K562 (cell line): ENCODE results near the gene RITA1. TPM values are rescaled to one million over a fixed set of nuclear protein-coding genes. Genes with fewer than 3 reads are reported as not detected.

Experiments
- ATAC-seq: fragments of 200-7000 bp; cut with Tn5 transposase; 3 replicates; pipeline ENCODE4 v1.9.1; 2020; ENCODE audit warnings: moderate library complexity
- BruUV-seq: library from RNA; stranded (reverse); fragments of 400-500 nt; replicated peaks from 2 replicates; lab custom pipeline; 2021; lab: Mats Ljungman, UMichigan
- CTCF ChIA-PET: fragments of 300-600 bp; formaldehyde crosslinking; extraction: SDS; loops from one replicate; lab custom pipeline; 2021; ENCODE audit warnings: low intra/inter-chr PET ratio; lab: Yijun Ruan, JAX
- POLR2A ChIA-PET: fragments of 300-600, 350-650 bp; sonication (Branson Sonifier 250); formaldehyde crosslinking; extraction: SDS; loops from one replicate; lab custom pipeline; 2021; ENCODE audit warnings: antibody characterized with exemption, inconsistent platforms; lab: Yijun Ruan, JAX
- DNase-seq, 4 experiments: peaks; one replicate each; pipeline versions ENCODE4 v3.0.0 to v3.0.0-alpha.2; 2011 to 2018; ENCODE audit warnings: low spot score in 3 of 4, mixed read lengths in 3 of 4; ENCODE audit errors: extremely low read depth in 1 of 4
- FAIRE-seq: peaks from 2 replicates; lab custom pipeline; 2011; peaks lifted over from hg19 to GRCh38; lab: Jason Lieb, UNC
- H2AFZ ChIP-seq: 2 replicates; pipeline ENCODE4 v1.6.0; 2011; ENCODE audit warnings: low read depth, low read length, control low read depth, inconsistent platforms
- H3K27ac ChIP-seq: fragments of 200-600 bp; 3 replicates; pipeline ENCODE4 v1.8.0; 2011; ENCODE audit warnings: low read depth, mild to moderate bottlenecking, control low read depth, inconsistent platforms, low read length, moderate library complexity, mixed read lengths; ENCODE audit errors: extremely low read depth
- H3K27me3 ChIP-seq, 2 experiments: fragments of 300-600 bp in 1 of 2; 2 replicates in 1 of 2; 3 replicates in 1 of 2; pipeline versions ENCODE4 v1.6.0 to v1.8.0; 2011; ENCODE audit warnings: inconsistent platforms in 2 of 2, low read length in 2 of 2, mild to moderate bottlenecking in 1 of 2, mixed read lengths in 1 of 2, moderate library complexity in 1 of 2; ENCODE audit not compliant: control insufficient read depth in 2 of 2, insufficient read depth in 2 of 2
- H3K36me3 ChIP-seq: fragments of 300-600 bp; 3 replicates; pipeline ENCODE4 v1.8.0; 2011; ENCODE audit warnings: mild to moderate bottlenecking, low read length, inconsistent platforms; ENCODE audit not compliant: control insufficient read depth, insufficient read depth
- H3K4me1 ChIP-seq, 2 experiments: fragments of 200-600 bp in 1 of 2; replicated peaks in 1 of 2; 2 replicates in 1 of 2; 3 replicates in 1 of 2; pipeline versions ENCODE4 v1.5.1 to v1.8.0; 2011; ENCODE audit warnings: inconsistent platforms in 2 of 2, low read length in 2 of 2, mild to moderate bottlenecking in 1 of 2, mixed read lengths in 1 of 2, moderate library complexity in 1 of 2; ENCODE audit not compliant: control insufficient read depth in 2 of 2, insufficient read depth in 2 of 2
- H3K4me2 ChIP-seq: 2 replicates; pipeline ENCODE4 v1.6.1; 2011; ENCODE audit warnings: low read length, control low read depth, inconsistent platforms, mixed read lengths; ENCODE audit not compliant: insufficient read depth
- H3K4me3 ChIP-seq: fragments of 200-600 bp; sonication (generic), shearing (Covaris generic); 2 replicates; pipeline ENCODE4 v1.5.1; 2016; ENCODE audit warnings: control low read depth, inconsistent platforms
- H3K79me2 ChIP-seq: fragments of 200-600 bp; 3 replicates; pipeline ENCODE4 v1.8.0; 2011; ENCODE audit warnings: low read length, inconsistent platforms; ENCODE audit not compliant: control insufficient read depth, insufficient read depth
- H3K9ac ChIP-seq, 2 experiments: 2 replicates each; pipeline versions ENCODE4 v1.6.0 to v1.6.1; 2011; ENCODE audit warnings: low read depth in 2 of 2, low read length in 2 of 2, control low read depth in 1 of 2, inconsistent platforms in 1 of 2, mild to moderate bottlenecking in 1 of 2, mixed read lengths in 1 of 2; ENCODE audit not compliant: insufficient read depth in 1 of 2
- H3K9me1 ChIP-seq: one replicate; pipeline ENCODE4 v1.6.0; 2011; ENCODE audit warnings: inconsistent platforms, mild to moderate bottlenecking, low read length, moderate library complexity; ENCODE audit not compliant: control insufficient read depth, insufficient read depth
- H3K9me3 ChIP-seq: replicated peaks from 2 replicates; pipeline ENCODE4 v1.5.1; 2011; ENCODE audit warnings: low read depth, low read length, inconsistent platforms; ENCODE audit not compliant: control insufficient read depth, insufficient read depth
- H4K20me1 ChIP-seq: replicated peaks from 2 replicates; pipeline ENCODE4 v1.6.1; 2011; ENCODE audit warnings: low read length, inconsistent platforms, mixed read lengths; ENCODE audit not compliant: control insufficient read depth, insufficient read depth
- BRF2 ChIP-seq: IDR thresholded peaks from 3 replicates; pipeline ENCODE4 v1.6.1; 2011; ENCODE audit warnings: borderline replicate concordance, mild to moderate bottlenecking; ENCODE audit not compliant: insufficient read length, insufficient read depth
- GABPB1 ChIP-seq: sonication (generic); formaldehyde crosslinking; IDR thresholded peaks from 2 replicates; pipeline ENCODE4 v1.8.0; 2022; ENCODE audit warnings: mild to moderate bottlenecking, missing genetic modification reagents
- KHSRP ChIP-seq: fragments of 450-650 bp; IDR thresholded peaks from 2 replicates; pipeline ENCODE4 v1.6.1; 2017
- NFRKB ChIP-seq: fragments of 450-650 bp; IDR thresholded peaks from 2 replicates; pipeline ENCODE4 v1.6.1; 2016; ENCODE audit warnings: low read depth
- NR2C2 ChIP-seq, 2 experiments: fragments of 200-800 bp in 1 of 2; sonication (Bioruptor generic) in 1 of 2; sonication (generic) in 1 of 2; formaldehyde crosslinking in 1 of 2; IDR thresholded peaks; 2 replicates each; pipeline versions ENCODE4 v1.6.1 to v1.8.0; 2016 to 2022; ENCODE audit warnings: mild to moderate bottlenecking in 1 of 2, missing compliant biosample characterization in 1 of 2, missing genetic modification characterization in 1 of 2, missing genetic modification reagents in 1 of 2
- RNF2 ChIP-seq: sonication (generic); IDR thresholded peaks from 2 replicates; pipeline ENCODE4 v1.6.1; 2016
- TCF7L2 ChIP-seq: fragments of 150-350 bp; IDR thresholded peaks from 2 replicates; pipeline ENCODE4 v1.6.1; 2016; ENCODE audit warnings: low read depth, mild to moderate bottlenecking, low read length, moderate library complexity
- TEAD1 ChIP-seq, 2 experiments: fragments of 450-650 bp in 1 of 2; sonication (generic) in 1 of 2; formaldehyde crosslinking; IDR thresholded peaks; 2 replicates each; pipeline versions ENCODE4 v1.4.0 to v1.8.0; 2020 to 2022; ENCODE audit warnings: mild to moderate bottlenecking in 2 of 2, missing genetic modification reagents in 1 of 2
- TEAD4 ChIP-seq, 2 experiments: sonication (generic) in 1 of 2; formaldehyde crosslinking in 1 of 2; IDR thresholded peaks; 2 replicates each; pipeline versions ENCODE4 v1.6.1 to v1.8.0; 2012 to 2022; ENCODE audit warnings: borderline replicate concordance in 1 of 2, inconsistent platforms in 1 of 2, low read length in 1 of 2, mild to moderate bottlenecking in 1 of 2, missing genetic modification reagents in 1 of 2
- ZFP1 ChIP-seq: fragments of 450-650 bp; formaldehyde crosslinking; IDR thresholded peaks from 2 replicates; pipeline ENCODE4 v1.4.0; 2020; ENCODE audit warnings: mild to moderate bottlenecking, mixed read lengths
- ZNF511 ChIP-seq: sonication (generic); formaldehyde crosslinking; IDR thresholded peaks from 2 replicates; pipeline ENCODE4 v1.8.0; 2022; ENCODE audit warnings: mild to moderate bottlenecking, missing genetic modification reagents
- WGBS: fragments of 100-300 bp; shearing (Covaris generic); methylation state at CpG from one replicate; pipeline ENCODE4 v1.1.6; 2016; ENCODE audit warnings: low coverage, mixed read lengths; ENCODE audit not compliant: insufficient coverage; ENCODE audit errors: missing lambda C conversion rate; 5-methylcytosine and 5-hydroxymethylcytosine counted together
- in situ Hi-C: fragments of 300-500 bp; cut with MboI; formaldehyde crosslinking; loops from 4 replicates; pipeline ENCODE4 v1.15.0; 2018; ENCODE audit warnings: inconsistent platforms, mixed read lengths
- intact Hi-C: fragments of 100-400 bp; cut with micrococcal nuclease; formaldehyde crosslinking; loops from 2 replicates; pipeline ENCODE4 v1.14.2; 2022
- polyA plus RNA-seq, 8 experiments: library from polyadenylated mRNA; depleted of rRNA in 4 of 8; stranded (reverse) in 5 of 8; unstranded in 3 of 8; fragments of >200 nt; fragmentation: Nextera tagmentation in 2 of 8; fragmentation: Illumina TruSeq in 1 of 8; extraction: Ambion mirVana in 2 of 8; extraction: Trizol in 1 of 8; gene quantifications; 2 replicates each; pipeline versions ENCODE4 v1.2.1 to v1.2.3, GENCODE V29; 2011 to 2014; ENCODE audit warnings: inconsistent platforms in 1 of 8, missing spikeins in 1 of 8
- total RNA-seq, 7 experiments: library from RNA; depleted of rRNA in 6 of 7; stranded (reverse); fragments of >200 nt in 6 of 7; fragmentation: Illumina TruSeq in 2 of 7; extraction: Trizol in 2 of 7; gene quantifications; 2 replicates each; pipeline versions ENCODE4 v1.2.1 to v1.2.3, GENCODE V29; 2011 to 2021; ENCODE audit warnings: low replicate concordance in 1 of 7
- TF ChIP-seq, protein P1 (sequence below): sonication (generic); formaldehyde crosslinking; IDR thresholded peaks from 2 replicates; pipeline ENCODE4 v1.8.0; 2022; ENCODE audit warnings: mild to moderate bottlenecking, missing genetic modification reagents
- TF ChIP-seq, protein P2 (sequence below), 2 experiments: IDR thresholded peaks; 2 replicates each; pipeline ENCODE4 v1.6.1; 2011; ENCODE audit warnings: borderline replicate concordance in 1 of 2, control low read depth in 1 of 2, low read depth in 1 of 2, low read length in 1 of 2, mild to moderate bottlenecking in 1 of 2, mixed read lengths in 1 of 2, moderate library complexity in 1 of 2; ENCODE audit not compliant: insufficient read depth in 1 of 2, insufficient read length in 1 of 2, poor library complexity in 1 of 2, severe bottlenecking in 1 of 2; ENCODE audit errors: extremely low read depth in 1 of 2

Gene RITA1
- total and polyA plus RNA-seq, 9 of the 15 experiments (the other 6 are each of a cell fraction or from before 2014, with no cell fraction given) = 2.8 to 40.4 (median 18.0) TPM

DNA sequence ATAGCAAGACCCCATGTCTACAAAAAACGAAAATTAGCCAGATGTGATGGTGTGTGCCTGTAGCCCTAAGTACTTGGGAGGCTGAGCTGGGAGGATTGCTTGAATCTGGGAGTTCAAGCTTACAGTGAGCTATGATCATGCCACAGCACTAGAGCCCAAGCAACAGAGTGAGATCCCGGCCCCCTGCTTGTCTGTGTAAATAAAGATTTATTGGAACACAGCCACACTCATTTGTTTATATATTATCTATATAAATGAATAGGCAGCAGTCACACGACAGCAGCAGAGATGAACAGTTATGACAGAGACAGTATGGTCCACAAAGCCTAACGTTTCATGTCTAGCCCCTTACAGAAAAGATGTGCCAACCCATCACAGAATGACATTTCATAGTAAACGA lies 15.1 kb upstream of the RITA1 start (continued):
- no peak for TF ChIP-seq KHSRP

DNA sequence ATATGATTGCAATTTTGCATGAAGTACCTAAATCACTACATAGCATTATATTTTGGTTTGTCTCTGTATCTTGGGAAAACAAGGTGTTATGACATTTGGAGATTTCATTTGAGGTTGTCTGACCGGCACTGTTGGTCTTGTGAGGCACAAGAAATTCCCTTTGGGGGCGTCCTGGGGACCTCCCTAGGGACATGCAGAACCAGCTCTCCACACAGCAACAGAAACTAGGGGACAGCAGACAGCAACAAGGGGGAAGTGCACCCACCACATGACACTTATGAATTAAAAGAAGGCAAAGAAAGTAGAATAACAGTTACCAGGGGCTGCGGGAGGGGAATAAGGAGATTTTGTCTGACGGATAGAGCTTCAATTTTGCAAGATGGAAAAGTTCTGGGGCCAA lies 14.6 kb upstream of the RITA1 start:
- CTCF ChIA-PET = interaction anchor here (0.7 kb wide), 1 partner anchor 677 kb away, joined by 5 read pairs; no protein-coding TSS in a partner anchor
- no peak overlapping the region for H3K9ac ChIP-seq
- no peak overlapping the region for H3K27ac ChIP-seq
- DNase-seq (no peak), FAIRE-seq (no peak), ATAC-seq (no peak)
- POLR2A ChIA-PET = interaction anchor here (0.5 kb wide), 1 partner anchor 234 kb away, joined by 3 read pairs; no protein-coding TSS in a partner anchor
- no peak overlapping the region for H3K4me3 ChIP-seq
- H3K27me3 ChIP-seq = no peaks in the 10 kb centered on the region
- no peak overlapping the region for H2AFZ ChIP-seq
- H4K20me1 ChIP-seq = no peaks in the 10 kb centered on the region; the same call in 1 of the 2 replicates
- intact Hi-C loops (no loop called here), in situ Hi-C loops (loop anchor here (5.0 kb wide), 1 partner anchor 124 kb away; no protein-coding TSS in a partner anchor)
- peaks cover 0 to 12% of the 10 kb centered on the region in 2 experiments; a peak in 2 of 5 replicates for H3K4me1 ChIP-seq
- no TSS peak for BruUV-seq
- peaks cover 90% of the 10 kb centered on the region for H3K36me3 ChIP-seq
- H3K9me1 ChIP-seq = peaks cover 2% of the 10 kb centered on the region
- 84% methylated on average over 4 of the region's 4 CpGs for WGBS
- H3K9me3 ChIP-seq = no peaks in the 10 kb centered on the region
- H3K79me2 ChIP-seq = no peaks in the 10 kb centered on the region; the same call in 2 of the 3 replicates
- H3K4me2 ChIP-seq = no peak overlapping the region
- TF ChIP-seq GABPB1 (CRISPR knock-in tag) (no peak), BRF2 (no peak), NR2C2 (CRISPR knock-in tag; IDR thresholded peaks at IDR 0.05) (no peak), NR2C2 (tag; IDR thresholded peaks at IDR 0.05) (no peak), ZFP1 (CRISPR knock-in tag) (no peak), TEAD4 (IDR thresholded peaks at IDR 0.05; ENCODE audit: low read length) (no peak), TEAD4 (CRISPR knock-in tag; IDR thresholded peaks at IDR 0.05; ENCODE audit: borderline replicate concordance) (no peak), NFRKB (no peak), TEAD1 (CRISPR knock-in tag; IDR thresholded peaks at IDR 0.05) (no peak), RNF2 (no peak), TCF7L2 (no peak), ZNF511 (CRISPR knock-in tag) (no peak)
- TF ChIP-seq, protein P1, sequence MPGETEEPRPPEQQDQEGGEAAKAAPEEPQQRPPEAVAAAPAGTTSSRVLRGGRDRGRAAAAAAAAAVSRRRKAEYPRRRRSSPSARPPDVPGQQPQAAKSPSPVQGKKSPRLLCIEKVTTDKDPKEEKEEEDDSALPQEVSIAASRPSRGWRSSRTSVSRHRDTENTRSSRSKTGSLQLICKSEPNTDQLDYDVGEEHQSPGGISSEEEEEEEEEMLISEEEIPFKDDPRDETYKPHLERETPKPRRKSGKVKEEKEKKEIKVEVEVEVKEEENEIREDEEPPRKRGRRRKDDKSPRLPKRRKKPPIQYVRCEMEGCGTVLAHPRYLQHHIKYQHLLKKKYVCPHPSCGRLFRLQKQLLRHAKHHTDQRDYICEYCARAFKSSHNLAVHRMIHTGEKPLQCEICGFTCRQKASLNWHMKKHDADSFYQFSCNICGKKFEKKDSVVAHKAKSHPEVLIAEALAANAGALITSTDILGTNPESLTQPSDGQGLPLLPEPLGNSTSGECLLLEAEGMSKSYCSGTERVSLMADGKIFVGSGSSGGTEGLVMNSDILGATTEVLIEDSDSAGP (CRISPR knock-in tag) = no peak
- TF ChIP-seq, protein P2, sequence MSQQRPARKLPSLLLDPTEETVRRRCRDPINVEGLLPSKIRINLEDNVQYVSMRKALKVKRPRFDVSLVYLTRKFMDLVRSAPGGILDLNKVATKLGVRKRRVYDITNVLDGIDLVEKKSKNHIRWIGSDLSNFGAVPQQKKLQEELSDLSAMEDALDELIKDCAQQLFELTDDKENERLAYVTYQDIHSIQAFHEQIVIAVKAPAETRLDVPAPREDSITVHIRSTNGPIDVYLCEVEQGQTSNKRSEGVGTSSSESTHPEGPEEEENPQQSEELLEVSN (IDR thresholded peaks at IDR 0.05; ENCODE audit: borderline replicate concordance in 1 of 2, extremely low read depth in 1 of 2, insufficient read depth in 1 of 2, insufficient read length in 1 of 2, low read depth in 1 of 2, low read length in 1 of 2, poor library complexity in 1 of 2, severe bottlenecking in 1 of 2) = no peak
